K562 (cell line): ENCODE data around the gene HELB. TPM values are rescaled to one million over a fixed set of nuclear protein-coding genes. Genes with fewer than 3 reads are reported as not detected.

ENCODE experiments used
- ATAC-seq: fragments of 200-7000 bp; cut with Tn5 transposase; 3 replicates; pipeline ENCODE4 v1.9.1; 2020; ENCODE audit warnings: moderate library complexity
- BruUV-seq: library from RNA; stranded (reverse); fragments of 400-500 nt; replicated peaks from 2 replicates; lab custom pipeline; 2021; lab: Mats Ljungman, UMichigan
- CTCF ChIA-PET: fragments of 300-600 bp; formaldehyde crosslinking; extraction: SDS; loops from one replicate; lab custom pipeline; 2021; ENCODE audit warnings: low intra/inter-chr PET ratio; lab: Yijun Ruan, JAX
- POLR2A ChIA-PET: fragments of 300-600, 350-650 bp; sonication (Branson Sonifier 250); formaldehyde crosslinking; extraction: SDS; loops from one replicate; lab custom pipeline; 2021; ENCODE audit warnings: antibody characterized with exemption, inconsistent platforms; lab: Yijun Ruan, JAX
- DNase-seq, 4 experiments: peaks; one replicate each; pipeline versions ENCODE4 v3.0.0 to v3.0.0-alpha.2; 2011 to 2018; ENCODE audit warnings: low spot score in 3 of 4, mixed read lengths in 3 of 4; ENCODE audit errors: extremely low read depth in 1 of 4
- FAIRE-seq: peaks from 2 replicates; lab custom pipeline; 2011; peaks lifted over from hg19 to GRCh38; lab: Jason Lieb, UNC
- H2AFZ ChIP-seq: 2 replicates; pipeline ENCODE4 v1.6.0; 2011; ENCODE audit warnings: low read depth, low read length, control low read depth, inconsistent platforms
- H3K27ac ChIP-seq: fragments of 200-600 bp; 3 replicates; pipeline ENCODE4 v1.8.0; 2011; ENCODE audit warnings: low read depth, mild to moderate bottlenecking, control low read depth, inconsistent platforms, low read length, moderate library complexity, mixed read lengths; ENCODE audit errors: extremely low read depth
- H3K27me3 ChIP-seq, 2 experiments: fragments of 300-600 bp in 1 of 2; 2 replicates in 1 of 2; 3 replicates in 1 of 2; pipeline versions ENCODE4 v1.6.0 to v1.8.0; 2011; ENCODE audit warnings: inconsistent platforms in 2 of 2, low read length in 2 of 2, mild to moderate bottlenecking in 1 of 2, mixed read lengths in 1 of 2, moderate library complexity in 1 of 2; ENCODE audit not compliant: control insufficient read depth in 2 of 2, insufficient read depth in 2 of 2
- H3K36me3 ChIP-seq: fragments of 300-600 bp; 3 replicates; pipeline ENCODE4 v1.8.0; 2011; ENCODE audit warnings: mild to moderate bottlenecking, low read length, inconsistent platforms; ENCODE audit not compliant: control insufficient read depth, insufficient read depth
- H3K4me1 ChIP-seq, 2 experiments: fragments of 200-600 bp in 1 of 2; replicated peaks in 1 of 2; 2 replicates in 1 of 2; 3 replicates in 1 of 2; pipeline versions ENCODE4 v1.5.1 to v1.8.0; 2011; ENCODE audit warnings: inconsistent platforms in 2 of 2, low read length in 2 of 2, mild to moderate bottlenecking in 1 of 2, mixed read lengths in 1 of 2, moderate library complexity in 1 of 2; ENCODE audit not compliant: control insufficient read depth in 2 of 2, insufficient read depth in 2 of 2
- H3K4me2 ChIP-seq: 2 replicates; pipeline ENCODE4 v1.6.1; 2011; ENCODE audit warnings: low read length, control low read depth, inconsistent platforms, mixed read lengths; ENCODE audit not compliant: insufficient read depth
- H3K4me3 ChIP-seq: fragments of 200-600 bp; sonication (generic), shearing (Covaris generic); 2 replicates; pipeline ENCODE4 v1.5.1; 2016; ENCODE audit warnings: control low read depth, inconsistent platforms
- H3K79me2 ChIP-seq: fragments of 200-600 bp; 3 replicates; pipeline ENCODE4 v1.8.0; 2011; ENCODE audit warnings: low read length, inconsistent platforms; ENCODE audit not compliant: control insufficient read depth, insufficient read depth
- H3K9ac ChIP-seq, 2 experiments: 2 replicates each; pipeline versions ENCODE4 v1.6.0 to v1.6.1; 2011; ENCODE audit warnings: low read depth in 2 of 2, low read length in 2 of 2, control low read depth in 1 of 2, inconsistent platforms in 1 of 2, mild to moderate bottlenecking in 1 of 2, mixed read lengths in 1 of 2; ENCODE audit not compliant: insufficient read depth in 1 of 2
- H3K9me1 ChIP-seq: one replicate; pipeline ENCODE4 v1.6.0; 2011; ENCODE audit warnings: inconsistent platforms, mild to moderate bottlenecking, low read length, moderate library complexity; ENCODE audit not compliant: control insufficient read depth, insufficient read depth
- H3K9me3 ChIP-seq: replicated peaks from 2 replicates; pipeline ENCODE4 v1.5.1; 2011; ENCODE audit warnings: low read depth, low read length, inconsistent platforms; ENCODE audit not compliant: control insufficient read depth, insufficient read depth
- H4K20me1 ChIP-seq: replicated peaks from 2 replicates; pipeline ENCODE4 v1.6.1; 2011; ENCODE audit warnings: low read length, inconsistent platforms, mixed read lengths; ENCODE audit not compliant: control insufficient read depth, insufficient read depth
- GATAD2B ChIP-seq: fragments of 450-650 bp; IDR thresholded peaks from 2 replicates; pipeline ENCODE4 v1.6.1; 2017; ENCODE audit warnings: mild to moderate bottlenecking, borderline replicate concordance
- NFYB ChIP-seq: IDR thresholded peaks from 2 replicates; pipeline ENCODE4 v1.6.1; 2011; ENCODE audit warnings: mild to moderate bottlenecking, moderate library complexity; ENCODE audit not compliant: insufficient read length; ENCODE audit errors: extremely low read depth
- WGBS: fragments of 100-300 bp; shearing (Covaris generic); methylation state at CpG from one replicate; pipeline ENCODE4 v1.1.6; 2016; ENCODE audit warnings: low coverage, mixed read lengths; ENCODE audit not compliant: insufficient coverage; ENCODE audit errors: missing lambda C conversion rate; 5-methylcytosine and 5-hydroxymethylcytosine counted together
- in situ Hi-C: fragments of 300-500 bp; cut with MboI; formaldehyde crosslinking; loops from 4 replicates; pipeline ENCODE4 v1.15.0; 2018; ENCODE audit warnings: inconsistent platforms, mixed read lengths
- intact Hi-C: fragments of 100-400 bp; cut with micrococcal nuclease; formaldehyde crosslinking; loops from 2 replicates; pipeline ENCODE4 v1.14.2; 2022
- polyA plus RNA-seq, 8 experiments: library from polyadenylated mRNA; depleted of rRNA in 4 of 8; stranded (reverse) in 5 of 8; unstranded in 3 of 8; fragments of >200 nt; fragmentation: Nextera tagmentation in 2 of 8; fragmentation: Illumina TruSeq in 1 of 8; extraction: Ambion mirVana in 2 of 8; extraction: Trizol in 1 of 8; gene quantifications; 2 replicates each; pipeline versions ENCODE4 v1.2.1 to v1.2.3, GENCODE V29; 2011 to 2014; ENCODE audit warnings: inconsistent platforms in 1 of 8, missing spikeins in 1 of 8
- total RNA-seq, 7 experiments: library from RNA; depleted of rRNA in 6 of 7; stranded (reverse); fragments of >200 nt in 6 of 7; fragmentation: Illumina TruSeq in 2 of 7; extraction: Trizol in 2 of 7; gene quantifications; 2 replicates each; pipeline versions ENCODE4 v1.2.1 to v1.2.3, GENCODE V29; 2011 to 2021; ENCODE audit warnings: low replicate concordance in 1 of 7
- TF ChIP-seq, protein P1 (sequence below), 2 experiments: IDR thresholded peaks in 1 of 2; conservative IDR thresholded peaks in 1 of 2; 2 replicates each; pipeline ENCODE4 v1.6.1; 2016; ENCODE audit warnings: low read depth in 2 of 2, mild to moderate bottlenecking in 1 of 2, missing compliant biosample characterization in 1 of 2, missing genetic modification characterization in 1 of 2, moderate library complexity in 1 of 2

The HELB gene
- total and polyA plus RNA-seq, 9 of the 15 experiments (the other 6 are each of a cell fraction or from before 2014, with no cell fraction given) = 0.74 to 7.6 (median 2.4) TPM

DNA sequence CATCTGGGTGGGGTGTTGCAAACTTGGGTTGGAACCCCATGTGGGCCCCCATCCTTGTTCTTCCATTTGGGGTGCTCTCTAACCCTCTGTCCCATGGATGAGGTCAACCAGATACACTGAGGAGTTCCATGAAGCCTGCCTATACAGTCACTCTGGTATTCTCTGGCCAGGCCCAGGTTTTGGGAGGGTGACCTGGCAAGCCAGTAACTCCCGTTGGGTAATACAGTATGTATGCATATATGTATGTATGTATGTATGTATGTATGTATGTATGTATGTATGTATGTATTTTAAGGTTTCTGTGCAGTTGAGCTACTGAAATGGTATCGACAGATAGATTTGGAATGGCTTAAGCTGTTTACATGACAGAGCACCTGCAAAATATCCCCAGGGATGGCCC, 12.8 kb upstream of the HELB start (continued):
- TF ChIP-seq GATAD2B = no peak

DNA sequence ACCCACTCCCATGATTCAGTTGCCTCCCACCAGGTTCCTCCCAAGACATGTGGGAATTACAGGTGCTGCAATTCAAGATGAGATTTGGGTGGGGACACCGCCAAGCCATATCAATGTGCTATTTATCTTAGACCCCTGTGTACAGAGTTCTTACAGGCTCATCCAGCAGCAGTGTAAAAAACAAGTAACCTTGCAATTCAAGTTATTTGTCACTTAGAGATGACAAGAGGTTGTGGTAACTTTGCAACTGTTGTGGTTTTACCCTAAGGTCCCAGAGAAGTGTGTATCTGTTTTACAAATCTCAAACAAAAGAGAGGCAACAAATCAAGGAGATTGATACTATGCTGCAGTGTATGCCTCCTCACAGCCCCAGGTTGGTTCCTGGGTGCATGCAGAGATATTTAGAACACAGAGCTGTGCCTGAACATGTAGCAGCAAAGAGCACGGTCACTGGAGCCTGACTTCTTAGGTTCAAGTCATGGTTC, 11.5 kb upstream of the HELB start:
- no peak overlapping the region for H3K27ac ChIP-seq
- TF ChIP-seq NFYB = no peak
- TF ChIP-seq, protein P1, sequence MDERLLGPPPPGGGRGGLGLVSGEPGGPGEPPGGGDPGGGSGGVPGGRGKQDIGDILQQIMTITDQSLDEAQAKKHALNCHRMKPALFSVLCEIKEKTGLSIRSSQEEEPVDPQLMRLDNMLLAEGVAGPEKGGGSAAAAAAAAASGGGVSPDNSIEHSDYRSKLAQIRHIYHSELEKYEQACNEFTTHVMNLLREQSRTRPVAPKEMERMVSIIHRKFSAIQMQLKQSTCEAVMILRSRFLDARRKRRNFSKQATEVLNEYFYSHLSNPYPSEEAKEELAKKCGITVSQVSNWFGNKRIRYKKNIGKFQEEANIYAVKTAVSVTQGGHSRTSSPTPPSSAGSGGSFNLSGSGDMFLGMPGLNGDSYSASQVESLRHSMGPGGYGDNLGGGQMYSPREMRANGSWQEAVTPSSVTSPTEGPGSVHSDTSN (CRISPR knock-in tag; IDR thresholded peaks at IDR 0.05; ENCODE audit: low read depth) = no peak
- TF ChIP-seq, protein P1 (tag; conservative IDR thresholded peaks at IDR 0.05; ENCODE audit: low read depth) = no peak
- no peaks in the 10 kb centered on the region for H3K9me3 ChIP-seq
- no peaks in the 10 kb centered on the region for H3K79me2 ChIP-seq
- peaks cover 0 to 7% of the 10 kb centered on the region in 2 experiments; a peak in 1 of 5 replicates for H3K27me3 ChIP-seq
- ATAC-seq (no peak), DNase-seq (no peak), FAIRE-seq (no peak)
- CTCF ChIA-PET = no interaction called here
- H3K4me1 ChIP-seq = no peaks in the 10 kb centered on the region; a peak in 2 of 5 replicates
- no peak overlapping the region for H3K4me3 ChIP-seq
- intact Hi-C loops (no loop called here), in situ Hi-C loops (no loop called here)
- no peaks in the 10 kb centered on the region for H3K36me3 ChIP-seq
- no peak overlapping the region for H3K4me2 ChIP-seq
- BruUV-seq = no TSS peak
- no peaks in the 10 kb centered on the region for H3K9me1 ChIP-seq
- H4K20me1 ChIP-seq = no peaks in the 10 kb centered on the region
- no peak overlapping the region for H2AFZ ChIP-seq
- POLR2A ChIA-PET = no interaction called here
- no peak overlapping the region for H3K9ac ChIP-seq
- 4% methylated on average over 2 of the region's 2 CpGs for WGBS
